ENCODE measurements around the gene KIRREL3. TPM values are rescaled to one million over a fixed set of nuclear protein-coding genes. Genes with fewer than 3 reads are reported as not detected.

KIRREL3 gene
- total RNA-seq, 3 donors from 2014 or later, result 0.32 to 0.33 TPM; not detected in 1

GRCh38 chr11:126578426-126578825, 422.1 kb downstream of the KIRREL3 start:
- no peaks in the 10 kb centered on the region for H3K27me3 ChIP-seq
- H3K4me3 ChIP-seq, result no peak overlapping the region
- no peaks in the 10 kb centered on the region for H3K4me1 ChIP-seq
- no peak for DNase-seq (ENCODE audit: low spot score in 2 of 2)
- intact Hi-C loops (cut with DNase I; ENCODE audit: low total_unique reads), result no loop called here
- no peaks in the 10 kb centered on the region for H3K9me3 ChIP-seq
- no peaks in the 10 kb centered on the region for H3K36me3 ChIP-seq
- TF ChIP-seq CTCF (IDR thresholded peaks at IDR 0.05), result no peak
- TF ChIP-seq POLR2A (IDR thresholded peaks at IDR 0.05), result no peak
- TF ChIP-seq POLR2AphosphoS5 (IDR thresholded peaks at IDR 0.05), result no peak
- no peak overlapping the region for H3K27ac ChIP-seq

- no peak for TF ChIP-seq POLR2A (IDR thresholded peaks at IDR 0.05)
- no peak for TF ChIP-seq CTCF (IDR thresholded peaks at IDR 0.05)
- TF ChIP-seq POLR2AphosphoS5 (IDR thresholded peaks at IDR 0.05), result no peak
- no peaks in the 10 kb centered on the region for H3K4me1 ChIP-seq
- H3K9me3 ChIP-seq, result no peaks in the 10 kb centered on the region
- no peak for DNase-seq (ENCODE audit: low spot score in 2 of 2)
- H3K36me3 ChIP-seq, result no peaks in the 10 kb centered on the region
- intact Hi-C loops (cut with DNase I; ENCODE audit: low total_unique reads), result no loop called here
- H3K4me3 ChIP-seq, result no peak overlapping the region
- no peak overlapping the region for H3K27ac ChIP-seq
- H3K27me3 ChIP-seq, result no peaks in the 10 kb centered on the region
Observed at GRCh38 chr11:126578021-126578420, 422.5 kb downstream of the KIRREL3 start.

- intact Hi-C loops (cut with DNase I; ENCODE audit: low total_unique reads), result no loop called here
- no peak overlapping the region for H3K4me3 ChIP-seq
- no peaks in the 10 kb centered on the region for H3K27me3 ChIP-seq
- no peaks in the 10 kb centered on the region for H3K36me3 ChIP-seq
- no peak for TF ChIP-seq POLR2A (IDR thresholded peaks at IDR 0.05)
- no peak for TF ChIP-seq POLR2AphosphoS5 (IDR thresholded peaks at IDR 0.05)
- no peak for TF ChIP-seq CTCF (IDR thresholded peaks at IDR 0.05)
- no peaks in the 10 kb centered on the region for H3K9me3 ChIP-seq
- no peak for DNase-seq (ENCODE audit: low spot score in 2 of 2)
- H3K4me1 ChIP-seq, result no peaks in the 10 kb centered on the region
- H3K27ac ChIP-seq, result no peak overlapping the region
Observed at GRCh38 chr11:126575849-126576248, 424.7 kb downstream of the KIRREL3 start.

- intact Hi-C loops (cut with DNase I; ENCODE audit: low total_unique reads), result no loop called here
- H3K4me1 ChIP-seq, result no peaks in the 10 kb centered on the region
- H3K36me3 ChIP-seq, result no peaks in the 10 kb centered on the region
- H3K27ac ChIP-seq, result no peak overlapping the region
- peaks cover 0 to 4% of the 10 kb centered on the region in 2 donors for H3K27me3 ChIP-seq
- DNase-seq (ENCODE audit: low spot score in 2 of 2), result no peak
- no peak for TF ChIP-seq CTCF (IDR thresholded peaks at IDR 0.05)
- no peak for TF ChIP-seq POLR2AphosphoS5 (IDR thresholded peaks at IDR 0.05)
- no peaks in the 10 kb centered on the region for H3K9me3 ChIP-seq
- H3K4me3 ChIP-seq, result no peak overlapping the region
Observed at GRCh38 chr11:126573325-126573978, 427.1 kb downstream of the KIRREL3 start.

- no peak overlapping the region for H3K27ac ChIP-seq
- no peaks in the 10 kb centered on the region for H3K4me1 ChIP-seq
- H3K27me3 ChIP-seq, result peaks cover 0 to 4% of the 10 kb centered on the region in 2 donors
- TF ChIP-seq CTCF (IDR thresholded peaks at IDR 0.05), result no peak
- TF ChIP-seq POLR2A (IDR thresholded peaks at IDR 0.05), result no peak
- TF ChIP-seq POLR2AphosphoS5 (IDR thresholded peaks at IDR 0.05), result no peak
- intact Hi-C loops (cut with DNase I; ENCODE audit: low total_unique reads), result no loop called here
- no peaks in the 10 kb centered on the region for H3K9me3 ChIP-seq
- no peak for DNase-seq (ENCODE audit: low spot score in 2 of 2)
- no peaks in the 10 kb centered on the region for H3K36me3 ChIP-seq
- no peak overlapping the region for H3K4me3 ChIP-seq
Observed at GRCh38 chr11:126570489-126570888, 430.1 kb downstream of the KIRREL3 start.
